CD8-positive, alpha-beta memory T cell (primary cell): ENCODE data around the gene ADNP2. TPM values are rescaled to one million over a fixed set of nuclear protein-coding genes. Genes with fewer than 3 reads are reported as not detected.

Experiments
- CTCF ChIA-PET: fragments of 350-600 bp; sonication (Branson Sonifier 250); formaldehyde crosslinking; loops from one replicate; lab custom pipeline; 2021; ENCODE audit warnings: antibody characterized with exemption; lab: Charles Lee
- POLR2A ChIA-PET: fragments of 350-600 bp; sonication (Branson Sonifier 250); formaldehyde crosslinking; loops from one replicate; lab custom pipeline; 2021; ENCODE audit warnings: antibody characterized with exemption; lab: Charles Lee
- DNase-seq, 5 donors: peaks; one replicate each; pipeline versions ENCODE4 v3.0.0 to v3.0.0-alpha.2; 2020 to 2022; ENCODE audit warnings: mixed read lengths in 1 of 5
- H3K27ac ChIP-seq: one replicate; pipeline ENCODE4 v1.7.0; 2013; ENCODE audit warnings: low read depth, mild to moderate bottlenecking, low read length, moderate library complexity
- H3K27me3 ChIP-seq: 2 replicates; pipeline ENCODE4 v1.7.0; 2013; ENCODE audit warnings: low read length, mild to moderate bottlenecking; ENCODE audit not compliant: insufficient read depth, poor library complexity, severe bottlenecking
- H3K36me3 ChIP-seq: 2 replicates; pipeline ENCODE4 v1.7.0; 2013; ENCODE audit warnings: mild to moderate bottlenecking, low read length, moderate library complexity; ENCODE audit not compliant: insufficient read depth
- H3K4me1 ChIP-seq: 2 replicates; pipeline ENCODE4 v1.7.0; 2013; ENCODE audit warnings: mild to moderate bottlenecking, low read length, moderate library complexity; ENCODE audit not compliant: insufficient read depth
- H3K4me3 ChIP-seq: 2 replicates; pipeline ENCODE4 v1.7.0; 2013; ENCODE audit warnings: mild to moderate bottlenecking, low read length
- H3K9me3 ChIP-seq: 2 replicates; pipeline ENCODE4 v1.7.0; 2013; ENCODE audit warnings: mild to moderate bottlenecking, low read length
- H3K27ac Mint-ChIP-seq, 8 donors: one replicate each; pipeline ENCODE4 v1.8.0; 2020 to 2021; ENCODE audit warnings: mixed read lengths in 8 of 8, mild to moderate bottlenecking in 6 of 8, inconsistent platforms in 3 of 8, moderate library complexity in 3 of 8
- H3K27me3 Mint-ChIP-seq, 2 donors: one replicate each; pipeline ENCODE4 v1.8.0; 2020 to 2021; ENCODE audit warnings: mixed read lengths in 2 of 2, mild to moderate bottlenecking in 1 of 2, moderate library complexity in 1 of 2
- H3K36me3 Mint-ChIP-seq, 3 donors: one replicate each; pipeline ENCODE4 v1.8.0; 2020 to 2021; ENCODE audit warnings: mixed read lengths in 3 of 3, inconsistent platforms in 1 of 3, mild to moderate bottlenecking in 1 of 3
- H3K4me1 Mint-ChIP-seq, 3 donors: one replicate each; pipeline ENCODE4 v1.8.0; 2020 to 2021; ENCODE audit warnings: mixed read lengths in 3 of 3, inconsistent platforms in 1 of 3, mild to moderate bottlenecking in 1 of 3
- H3K4me3 Mint-ChIP-seq, 7 donors: one replicate each; pipeline ENCODE4 v1.8.0; 2020 to 2021; ENCODE audit warnings: mixed read lengths in 7 of 7, mild to moderate bottlenecking in 6 of 7, moderate library complexity in 4 of 7, inconsistent platforms in 2 of 7
- H3K9me3 Mint-ChIP-seq, 5 donors: one replicate each; pipeline ENCODE4 v1.8.0; 2020 to 2022; ENCODE audit warnings: mixed read lengths in 5 of 5, mild to moderate bottlenecking in 3 of 5, moderate library complexity in 2 of 5, inconsistent platforms in 1 of 5
- polyA plus RNA-seq: library from polyadenylated mRNA; unstranded; fragments of 300-500 nt; fragmentation: Illumina TruSeq; gene quantifications from one replicate; pipeline ENCODE4 v1.2.3, GENCODE V29; 2021
- total RNA-seq, 2 experiments: library from RNA; stranded (reverse); gene quantifications; one replicate each; pipeline ENCODE4 v1.2.3, GENCODE V29; 2021

Gene ADNP2
- total and polyA plus RNA-seq, 3 experiments from 2014 or later, result 9.8 to 18.9 (median 18.5) TPM

GRCh38 chr18:80149667-80150066, 40.6 kb downstream of the ADNP2 start:
- no peak overlapping the region for H3K4me3 Mint-ChIP-seq
- Histone ChIP-seq H3K36me3 (no peaks in the 10 kb centered on the region), H3K27me3 (no peaks in the 10 kb centered on the region), H3K9me3 (no peaks in the 10 kb centered on the region), H3K27ac (no peak overlapping the region), H3K4me3 (no peak overlapping the region), H3K4me1 (no peaks in the 10 kb centered on the region)
- no peak overlapping the region for H3K27ac Mint-ChIP-seq
- ChIA-PET CTCF (no interaction called here), POLR2A (no interaction called here)
- DNase-seq, result no peak
- H3K4me1 Mint-ChIP-seq, result peaks cover 10 to 29% (median 24%) of the 10 kb centered on the region in 3 donors
- no peaks in the 10 kb centered on the region for H3K9me3 Mint-ChIP-seq
- H3K27me3 Mint-ChIP-seq, result peaks cover 4 to 21% of the 10 kb centered on the region in 2 donors
- peaks cover 0 to 6% (median 0%) of the 10 kb centered on the region in 3 donors for H3K36me3 Mint-ChIP-seq

DNA sequence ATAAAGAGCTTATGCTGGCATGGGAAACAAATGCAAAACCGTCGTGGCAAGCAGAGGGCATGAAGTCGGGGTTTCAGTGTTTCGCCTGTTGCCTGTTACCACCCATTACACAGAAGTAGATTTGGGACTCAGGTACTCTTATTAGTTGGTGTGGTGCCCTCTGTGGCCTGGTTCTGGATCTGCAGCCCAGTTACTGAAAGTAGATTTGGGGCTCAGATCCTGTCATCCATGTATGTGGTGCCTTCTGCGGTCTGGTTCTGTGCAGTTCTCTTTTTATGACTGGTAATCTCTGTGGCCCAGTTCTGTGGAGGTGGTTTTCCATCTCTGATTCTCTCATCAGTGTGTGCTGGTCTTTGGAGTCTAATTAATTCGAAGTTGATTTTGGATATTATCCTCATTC, 45.2 kb downstream of the ADNP2 start:
- H3K4me3 ChIP-seq, result no peak overlapping the region
- H3K27me3 ChIP-seq, result no peaks in the 10 kb centered on the region
- H3K4me1 ChIP-seq, result no peaks in the 10 kb centered on the region
- no peak overlapping the region for H3K27ac Mint-ChIP-seq
- H3K9me3 ChIP-seq, result no peaks in the 10 kb centered on the region
- CTCF ChIA-PET, result no interaction called here
- H3K4me1 Mint-ChIP-seq, result peaks cover 0 to 7% (median 4%) of the 10 kb centered on the region in 3 donors
- no peaks in the 10 kb centered on the region for H3K9me3 Mint-ChIP-seq
- POLR2A ChIA-PET, result interaction anchor here (0.7 kb wide), 1 partner anchor 197 kb away, joined by 4 read pairs; no protein-coding TSS in a partner anchor
- H3K36me3 ChIP-seq, result no peaks in the 10 kb centered on the region
- no peaks in the 10 kb centered on the region for H3K36me3 Mint-ChIP-seq
- no peak for DNase-seq
- peaks cover 2 to 9% of the 10 kb centered on the region in 2 donors for H3K27me3 Mint-ChIP-seq
- H3K4me3 Mint-ChIP-seq, result no peak overlapping the region
- H3K27ac ChIP-seq, result no peak overlapping the region

DNA sequence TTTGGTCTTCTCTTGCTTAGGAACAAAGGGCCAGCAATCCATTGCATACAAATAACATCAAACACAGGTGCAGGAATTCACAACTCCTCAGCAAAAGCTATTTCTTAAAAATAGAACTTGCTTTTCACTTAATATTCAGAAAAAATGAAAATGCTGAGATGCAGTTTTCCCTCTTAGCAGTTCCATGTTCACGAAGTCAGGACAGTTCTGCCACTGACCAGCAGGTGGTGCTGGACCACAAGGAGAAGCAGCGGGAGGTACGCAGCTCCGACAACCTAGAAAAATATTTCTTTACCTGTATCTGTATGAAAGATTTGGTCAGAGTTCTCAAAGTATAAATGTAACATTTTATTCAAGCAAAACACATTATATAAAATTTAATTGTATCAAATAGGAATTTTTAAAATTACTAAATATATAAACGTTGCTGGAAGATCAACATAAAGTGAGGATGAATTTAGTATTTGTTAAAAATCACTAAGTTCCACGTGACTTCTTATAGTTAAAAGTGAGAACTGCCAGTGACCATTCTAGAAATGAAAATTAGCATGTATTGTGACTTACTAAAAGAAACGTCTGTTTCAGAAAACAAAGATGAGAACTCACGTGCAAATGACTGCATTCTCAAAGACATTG, 48.8 kb downstream of the ADNP2 start:
- peaks cover 0 to 4% (median 0%) of the 10 kb centered on the region in 3 donors for H3K36me3 Mint-ChIP-seq
- peaks cover 7 to 10% of the 10 kb centered on the region in 2 donors for H3K27me3 Mint-ChIP-seq
- H3K27ac Mint-ChIP-seq, result no peak overlapping the region
- Histone ChIP-seq H3K27me3 (no peaks in the 10 kb centered on the region), H3K27ac (no peak overlapping the region), H3K36me3 (no peaks in the 10 kb centered on the region), H3K4me1 (no peaks in the 10 kb centered on the region), H3K9me3 (no peaks in the 10 kb centered on the region), H3K4me3 (no peak overlapping the region)
- H3K4me1 Mint-ChIP-seq, result peaks cover 2 to 7% (median 7%) of the 10 kb centered on the region in 3 donors
- peaks cover 0 to 2% (median 0%) of the 10 kb centered on the region in 5 donors for H3K9me3 Mint-ChIP-seq
- DNase-seq, result peak; percentile 39 to 82 (median 57)
- POLR2A ChIA-PET, result no interaction called here
- H3K4me3 Mint-ChIP-seq, result no peak overlapping the region
- CTCF ChIA-PET, result interaction anchor here (0.6 to 4.7 kb wide), 15 partner anchors 11 to 196 kb away, joined by 3 to 40 read pairs (median 4); partner anchors contain the start of gene ADNP2

DNA sequence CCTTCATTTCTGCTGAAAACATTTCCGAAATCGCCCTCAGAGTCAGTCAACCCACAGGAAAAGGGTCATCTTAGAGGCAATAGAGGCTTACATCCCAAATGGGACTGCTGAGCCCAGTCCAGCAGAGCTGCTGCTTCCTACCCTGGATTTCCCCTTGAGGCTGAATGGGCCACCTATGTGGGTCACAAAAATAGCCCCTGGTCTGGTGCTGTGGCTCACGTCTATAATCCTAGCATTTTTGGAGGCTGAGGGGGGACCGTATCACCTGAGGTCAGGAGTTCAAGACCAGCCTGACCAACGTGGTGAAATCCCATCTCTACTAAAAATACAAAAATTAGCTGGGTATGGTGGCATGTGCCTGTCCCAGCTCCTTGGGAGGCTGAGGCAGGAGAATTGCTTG, 49.3 kb downstream of the ADNP2 start:
- POLR2A ChIA-PET, result no interaction called here
- no peaks in the 10 kb centered on the region for H3K9me3 ChIP-seq
- CTCF ChIA-PET, result interaction anchor here (0.6 to 4.7 kb wide), 15 partner anchors 10 to 197 kb away, joined by 3 to 40 read pairs (median 4); partner anchors contain the start of gene ADNP2
- Mint-ChIP-seq H3K27ac (no peak overlapping the region), H3K4me1 (peaks cover 2 to 7% (median 7%) of the 10 kb centered on the region in 3 donors), H3K9me3 (peaks cover 0 to 2% (median 0%) of the 10 kb centered on the region in 5 donors), H3K4me3 (no peak overlapping the region), H3K27me3 (peaks cover 7 to 12% of the 10 kb centered on the region in 2 donors), H3K36me3 (peaks cover 0 to 4% (median 0%) of the 10 kb centered on the region in 3 donors)
- no peaks in the 10 kb centered on the region for H3K27me3 ChIP-seq
- no peaks in the 10 kb centered on the region for H3K4me1 ChIP-seq
- no peaks in the 10 kb centered on the region for H3K36me3 ChIP-seq
- H3K4me3 ChIP-seq, result no peak overlapping the region
- H3K27ac ChIP-seq, result no peak overlapping the region
- peak in 1 of 5 donors; percentile 10 for DNase-seq

- Histone ChIP-seq H3K27ac (no peak overlapping the region), H3K9me3 (no peaks in the 10 kb centered on the region), H3K27me3 (no peaks in the 10 kb centered on the region), H3K4me3 (no peak overlapping the region), H3K36me3 (no peaks in the 10 kb centered on the region), H3K4me1 (no peaks in the 10 kb centered on the region)
- peaks cover 0 to 4% (median 0%) of the 10 kb centered on the region in 3 donors for H3K36me3 Mint-ChIP-seq
- H3K9me3 Mint-ChIP-seq, result peaks cover 5 to 14% (median 9%) of the 10 kb centered on the region in 5 donors
- ChIA-PET CTCF (interaction anchor here (1.0 to 4.7 kb wide), 10 partner anchors 8 to 167 kb away, joined by 3 to 40 read pairs (median 5); partner anchors contain the start of gene ADNP2), POLR2A (no interaction called here)
- peak in 2 of 5 donors; percentile 19 to 39 for DNase-seq
- peaks cover 7 to 15% of the 10 kb centered on the region in 2 donors for H3K27me3 Mint-ChIP-seq
- peak overlapping the region in 5 of 7 donors; percentile 26 to 59 (median 31) for H3K4me3 Mint-ChIP-seq
- peaks cover 0 to 3% (median 2%) of the 10 kb centered on the region in 3 donors for H3K4me1 Mint-ChIP-seq
- no peak overlapping the region for H3K27ac Mint-ChIP-seq
Measured at GRCh38 chr18:80159713-80160636, 50.9 kb downstream of the ADNP2 start.

DNA sequence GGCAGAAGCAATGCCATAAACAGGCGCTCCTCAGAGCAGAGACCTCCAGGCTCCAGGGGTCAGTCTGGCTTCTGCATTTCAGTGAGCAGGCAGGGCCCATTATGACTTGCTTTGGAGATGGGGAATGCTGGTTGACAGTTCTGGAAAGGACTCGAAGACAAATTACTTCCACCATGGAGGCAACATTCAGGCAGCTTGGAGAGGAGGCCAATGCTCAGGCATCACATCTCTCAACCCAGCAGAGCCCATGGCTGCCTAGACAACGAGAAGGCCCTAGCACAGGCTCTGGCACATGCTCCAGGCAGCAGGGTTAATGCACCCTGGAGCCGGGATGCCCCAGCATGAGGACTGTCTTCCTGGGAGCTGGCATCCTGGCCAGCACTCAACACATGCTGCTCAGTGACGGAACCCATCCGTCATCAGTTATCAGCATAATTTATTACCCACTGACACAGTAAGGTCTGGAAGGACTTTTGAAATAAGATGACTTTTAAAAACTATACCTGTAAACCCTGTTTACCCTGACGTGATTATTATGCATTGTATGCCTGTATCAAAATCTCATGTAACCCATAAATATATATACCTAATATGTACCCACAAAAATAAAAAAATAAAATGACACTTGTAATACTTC, 52.8 kb downstream of the ADNP2 start:
- peaks cover 0 to 4% (median 0%) of the 10 kb centered on the region in 3 donors for H3K36me3 Mint-ChIP-seq
- H3K4me3 Mint-ChIP-seq, result no peak overlapping the region
- no peak for DNase-seq
- no peaks in the 10 kb centered on the region for H3K4me1 ChIP-seq
- no peaks in the 10 kb centered on the region for H3K27me3 ChIP-seq
- no peaks in the 10 kb centered on the region for H3K36me3 ChIP-seq
- H3K4me1 Mint-ChIP-seq, result peaks cover 0 to 3% (median 2%) of the 10 kb centered on the region in 3 donors
- H3K9me3 Mint-ChIP-seq, result peaks cover 8 to 28% (median 11%) of the 10 kb centered on the region in 5 donors
- no peak overlapping the region for H3K27ac Mint-ChIP-seq
- ChIA-PET POLR2A (no interaction called here), CTCF (interaction anchor here (0.7 to 1.2 kb wide), 2 partner anchors 9 to 13 kb away, joined by 3 to 4 read pairs; no protein-coding TSS in a partner anchor)
- peaks cover 7 to 21% of the 10 kb centered on the region in 2 donors for H3K27me3 Mint-ChIP-seq
- no peak overlapping the region for H3K27ac ChIP-seq
- no peaks in the 10 kb centered on the region for H3K9me3 ChIP-seq
- no peak overlapping the region for H3K4me3 ChIP-seq

DNA sequence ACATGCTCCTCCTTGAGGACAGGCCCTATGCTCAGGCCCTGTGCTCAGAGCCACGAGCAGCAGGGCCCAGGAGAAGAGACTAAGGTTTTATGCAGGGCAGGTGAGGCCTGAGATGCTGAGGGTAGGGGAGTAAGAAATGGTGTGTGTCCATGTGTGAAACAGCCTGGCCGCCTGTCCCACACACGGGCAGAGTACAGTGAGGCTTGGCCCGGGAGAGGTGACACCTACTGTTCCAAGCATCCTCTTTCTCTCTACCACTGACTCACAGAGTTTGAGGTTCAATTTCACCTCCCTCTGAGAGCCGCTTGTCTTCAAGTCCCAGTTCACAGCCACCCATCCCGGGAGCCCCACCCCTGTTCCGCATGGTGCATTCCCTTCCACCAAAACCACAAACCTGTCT, 54.1 kb downstream of the ADNP2 start:
- H3K36me3 ChIP-seq, result no peaks in the 10 kb centered on the region
- H3K27ac ChIP-seq, result no peak overlapping the region
- peaks cover 8 to 28% (median 11%) of the 10 kb centered on the region in 5 donors for H3K9me3 Mint-ChIP-seq
- ChIA-PET POLR2A (no interaction called here), CTCF (no interaction called here)
- no peak overlapping the region for H3K4me3 Mint-ChIP-seq
- no peaks in the 10 kb centered on the region for H3K27me3 ChIP-seq
- peaks cover under 1 to 8% (median 2%) of the 10 kb centered on the region in 3 donors for H3K4me1 Mint-ChIP-seq
- peaks cover 0 to 4% (median 0%) of the 10 kb centered on the region in 3 donors for H3K36me3 Mint-ChIP-seq
- no peak for DNase-seq
- no peak overlapping the region for H3K4me3 ChIP-seq
- H3K9me3 ChIP-seq, result no peaks in the 10 kb centered on the region
- peaks cover 10 to 22% of the 10 kb centered on the region in 2 donors for H3K27me3 Mint-ChIP-seq
- H3K27ac Mint-ChIP-seq, result no peak overlapping the region
- H3K4me1 ChIP-seq, result no peaks in the 10 kb centered on the region
